ENCODE results near the gene PGAM2.

- no peak for TF ChIP-seq CTCF (IDR thresholded peaks at IDR 0.05)
- no peak for TF ChIP-seq POLR2A (IDR thresholded peaks at IDR 0.05)
These were observed 45.6 kb upstream of the PGAM2 start for GRCh38 chr7:44110719-44111635.
